Kasumi-1 (cell line): ENCODE measurements around the gene BBOX1.
A peak's percentile ranks its signal among the peaks of the same experiment; 100 is the strongest.
"Not testable (repeated sequence)": the region's sequence is repeated elsewhere in the genome, so short reads cannot be mapped to it uniquely, and the experiment has no call there.

ENCODE experiments used
- DNase-seq, 2 experiments: peaks; one replicate each; lab custom pipeline; 2025; lab: John Stamatoyannopoulos, UW

The BBOX1 gene, protein sequence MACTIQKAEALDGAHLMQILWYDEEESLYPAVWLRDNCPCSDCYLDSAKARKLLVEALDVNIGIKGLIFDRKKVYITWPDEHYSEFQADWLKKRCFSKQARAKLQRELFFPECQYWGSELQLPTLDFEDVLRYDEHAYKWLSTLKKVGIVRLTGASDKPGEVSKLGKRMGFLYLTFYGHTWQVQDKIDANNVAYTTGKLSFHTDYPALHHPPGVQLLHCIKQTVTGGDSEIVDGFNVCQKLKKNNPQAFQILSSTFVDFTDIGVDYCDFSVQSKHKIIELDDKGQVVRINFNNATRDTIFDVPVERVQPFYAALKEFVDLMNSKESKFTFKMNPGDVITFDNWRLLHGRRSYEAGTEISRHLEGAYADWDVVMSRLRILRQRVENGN

DNA sequence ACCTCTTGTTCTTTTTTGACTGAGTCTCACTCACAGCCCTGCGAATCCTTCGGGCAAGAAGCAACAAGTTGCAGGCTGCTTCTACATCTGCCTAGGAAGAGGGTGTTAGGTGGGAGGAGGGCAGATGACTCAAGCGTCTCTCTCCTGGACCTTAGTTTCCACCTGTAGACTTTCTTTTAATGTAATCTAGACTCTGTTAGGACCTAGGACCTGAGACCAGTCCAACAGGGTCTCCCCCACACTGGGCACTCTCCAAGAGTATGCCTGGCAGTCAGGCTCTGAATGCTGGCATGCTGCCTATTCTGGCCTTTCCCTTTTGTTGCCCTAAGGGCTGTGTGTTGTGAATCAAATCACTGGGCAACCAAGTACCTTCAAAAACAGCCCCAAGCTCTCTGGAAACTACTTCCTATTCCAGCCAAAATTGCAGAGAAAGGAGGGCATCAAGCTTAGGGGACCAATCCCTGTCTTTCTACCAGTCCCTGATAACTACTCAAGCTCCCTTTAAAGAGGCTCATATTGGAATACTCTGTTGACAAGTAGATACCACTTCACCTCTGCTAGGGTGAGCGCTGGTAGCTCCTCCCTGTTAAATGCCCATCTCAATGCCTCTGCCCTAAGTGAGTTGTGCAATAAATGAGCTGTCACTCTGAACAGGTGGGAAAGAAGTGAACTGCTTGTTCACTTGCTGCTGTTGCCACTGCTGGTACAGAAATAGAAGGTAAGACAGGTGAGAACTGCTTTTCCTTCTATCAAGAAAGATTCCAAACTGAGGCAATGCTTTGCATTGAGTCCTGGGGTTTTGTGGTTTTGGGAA, at the start of gene BBOX1:
Gene BBOX1 (plus strand): TSS at position 514 of the 814 bp plus-strand sequence. CDS start 14,616 bp downstream, outside the sequence.
- DNase-seq = no peak

DNA sequence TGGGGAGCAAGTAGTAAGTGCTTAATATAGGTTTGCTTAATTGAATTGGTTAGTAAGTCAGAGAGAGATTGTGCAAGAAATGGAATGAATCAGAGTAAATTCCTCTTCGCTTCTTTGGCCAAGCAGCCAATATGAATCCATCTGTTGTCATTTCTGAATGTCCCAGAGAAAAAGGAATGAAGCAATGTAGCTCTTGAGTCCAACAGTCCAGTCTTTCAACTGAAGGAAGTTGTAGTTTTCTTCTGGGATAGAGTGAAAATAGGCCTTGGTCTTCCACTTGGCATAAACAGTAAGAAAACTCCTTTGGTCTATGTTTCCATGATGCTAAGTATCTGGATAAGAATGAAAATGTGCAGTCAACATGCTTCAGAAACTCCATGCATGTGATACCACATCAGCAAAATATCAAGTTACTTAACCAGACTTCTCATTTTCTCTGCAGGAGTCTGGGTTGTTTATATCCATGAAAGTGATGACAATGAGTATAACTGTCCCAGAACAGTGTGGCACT, 48.5 kb upstream of the BBOX1 start:
- no peak for DNase-seq

DNA sequence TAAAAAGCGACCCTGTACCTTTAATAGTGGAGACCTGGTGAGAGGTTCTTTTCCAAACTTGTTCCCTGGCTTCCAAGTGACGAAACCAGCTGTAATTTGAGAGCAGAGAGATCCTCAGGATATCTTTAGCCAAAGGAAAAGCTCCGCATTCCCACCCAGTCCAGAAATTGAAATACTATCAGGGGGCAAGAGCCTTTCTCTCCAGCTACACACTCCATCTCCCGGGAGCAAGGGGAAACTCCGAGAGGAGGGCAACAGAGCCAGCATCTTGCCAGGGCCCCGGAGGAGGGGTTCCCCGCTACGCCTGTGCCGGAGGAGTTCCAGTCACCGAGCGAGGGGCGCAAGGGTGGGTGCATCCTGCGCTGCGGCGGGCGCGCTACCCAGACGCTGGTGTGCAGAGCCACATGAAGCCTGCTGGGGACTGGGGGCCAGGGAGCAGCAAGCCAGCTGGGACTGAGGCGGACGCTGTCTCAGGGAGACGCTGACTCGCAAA, 46.6 kb upstream of the BBOX1 start, which contains the start of gene FIBIN:
Gene FIBIN (plus strand): TSS at position 148 of the 493 bp plus-strand sequence. CDS start 415 bp downstream, outside the sequence.
- DNase-seq = no peak

DNA sequence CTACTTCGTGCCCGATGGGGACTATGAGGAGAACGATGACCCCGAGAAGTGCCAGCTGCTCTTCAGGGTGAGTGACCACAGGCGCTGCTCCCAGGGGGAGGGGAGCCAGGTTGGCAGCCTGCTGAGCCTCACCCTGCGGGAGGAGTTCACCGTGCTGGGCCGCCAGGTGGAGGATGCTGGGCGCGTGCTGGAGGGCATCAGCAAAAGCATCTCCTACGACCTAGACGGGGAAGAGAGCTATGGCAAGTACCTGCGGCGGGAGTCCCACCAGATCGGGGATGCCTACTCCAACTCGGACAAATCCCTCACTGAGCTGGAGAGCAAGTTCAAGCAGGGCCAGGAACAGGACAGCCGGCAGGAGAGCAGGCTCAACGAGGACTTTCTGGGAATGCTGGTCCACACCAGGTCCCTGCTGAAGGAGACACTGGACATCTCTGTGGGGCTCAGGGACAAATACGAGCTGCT, 46.0 kb upstream of the BBOX1 start:
- no peak for DNase-seq

DNA sequence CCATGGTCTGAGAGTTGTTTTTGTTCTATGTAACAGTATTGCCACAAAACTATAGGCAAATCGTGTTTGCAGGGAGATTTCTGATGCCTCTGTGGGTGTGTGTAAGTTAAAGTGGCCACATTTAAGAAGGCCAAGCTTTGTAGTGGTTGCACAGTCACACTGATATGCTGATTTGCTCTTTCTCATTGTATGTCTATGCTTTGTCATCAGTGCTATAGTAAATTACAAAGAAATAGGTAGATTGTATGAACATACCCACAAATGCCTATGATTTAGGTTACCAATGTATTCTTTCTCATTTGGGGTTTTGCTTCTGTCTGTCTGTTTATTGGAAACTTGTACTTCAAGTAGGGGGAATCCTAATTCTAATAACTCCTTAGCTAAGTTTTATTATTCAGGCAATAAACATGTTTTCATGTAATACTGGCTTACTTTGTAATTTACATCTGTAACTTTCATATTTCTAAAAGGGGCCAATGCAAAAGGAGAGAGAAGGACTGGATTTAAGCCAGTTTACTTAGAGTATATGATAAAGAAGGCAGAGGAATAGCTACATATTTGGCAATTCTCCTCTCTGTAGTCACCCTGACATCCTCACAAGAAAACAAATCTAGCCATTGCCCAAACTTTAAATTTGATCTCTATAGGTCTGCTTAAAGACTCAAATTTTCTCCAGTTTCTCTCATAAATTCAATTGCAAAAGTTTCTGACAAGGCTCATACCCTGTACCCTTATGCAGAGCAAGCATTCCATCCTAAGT, 44.7 kb upstream of the BBOX1 start:
- DNase-seq = no peak

DNA sequence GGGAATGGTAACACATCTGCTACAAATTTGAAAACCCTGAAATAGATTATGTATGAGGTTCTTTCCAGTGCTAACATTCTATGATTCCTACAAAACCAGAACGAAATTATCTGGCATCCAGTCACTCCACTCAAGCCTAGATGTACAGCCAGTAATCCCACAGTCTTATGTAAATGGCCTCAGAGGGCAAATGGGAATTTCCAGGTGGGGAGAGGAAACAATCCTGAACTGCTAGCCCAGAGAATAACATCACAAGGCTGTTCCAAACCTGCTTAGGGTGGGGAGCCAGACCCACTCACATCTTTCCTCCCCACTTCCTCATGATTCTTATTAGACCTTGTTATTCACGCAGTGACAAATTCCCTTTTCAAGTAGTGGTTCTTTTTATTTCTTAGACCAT, 43.2 kb upstream of the BBOX1 start:
- DNase-seq = no peak

DNA sequence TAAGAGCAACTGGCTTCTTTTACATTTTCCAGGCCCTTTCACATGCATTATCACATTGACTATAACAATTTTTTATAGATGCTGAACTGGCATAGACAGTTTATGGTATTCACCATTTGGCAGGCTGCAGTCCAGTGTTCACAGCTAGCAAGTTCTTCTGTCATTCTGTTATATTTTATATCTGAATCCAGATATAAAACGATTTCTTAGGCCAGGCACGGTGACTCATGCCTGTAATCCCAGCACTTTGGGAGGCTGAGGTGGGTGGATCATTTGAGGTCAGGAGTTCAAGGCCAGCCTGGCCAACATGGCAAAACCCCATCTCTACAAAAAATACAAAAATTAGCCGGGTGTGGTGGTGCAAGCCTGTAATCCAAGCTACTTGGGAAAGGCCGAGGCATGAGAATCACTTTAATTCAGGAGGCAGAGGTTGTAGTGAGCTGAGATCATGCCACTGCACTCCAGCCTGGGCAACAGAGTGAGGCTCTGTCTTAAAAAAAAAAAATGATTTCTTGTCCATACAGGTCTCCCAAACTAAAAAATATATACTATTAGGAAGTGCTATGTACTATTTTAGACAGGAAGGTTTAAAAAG, 39.4 kb upstream of the BBOX1 start:
- DNase-seq = not testable (repeated sequence)

DNA sequence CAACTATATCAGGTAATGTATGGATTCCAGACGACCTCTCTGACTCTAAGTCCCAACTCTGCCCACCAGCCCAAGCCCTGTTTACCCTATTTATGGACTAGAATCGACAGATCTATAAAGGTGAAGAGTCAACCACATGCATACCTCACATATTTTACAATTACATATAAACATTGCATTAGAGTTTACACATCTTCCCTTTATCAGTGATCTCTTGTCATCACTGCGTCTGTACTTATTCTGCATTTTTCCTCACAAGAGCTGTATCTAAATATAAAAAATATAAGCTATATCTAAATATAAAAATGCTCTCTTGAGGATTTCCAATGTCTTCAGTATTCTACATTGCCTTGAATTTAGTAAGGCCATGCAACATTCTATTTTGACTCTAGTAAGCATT, 38.2 kb upstream of the BBOX1 start:
- no peak for DNase-seq

DNA sequence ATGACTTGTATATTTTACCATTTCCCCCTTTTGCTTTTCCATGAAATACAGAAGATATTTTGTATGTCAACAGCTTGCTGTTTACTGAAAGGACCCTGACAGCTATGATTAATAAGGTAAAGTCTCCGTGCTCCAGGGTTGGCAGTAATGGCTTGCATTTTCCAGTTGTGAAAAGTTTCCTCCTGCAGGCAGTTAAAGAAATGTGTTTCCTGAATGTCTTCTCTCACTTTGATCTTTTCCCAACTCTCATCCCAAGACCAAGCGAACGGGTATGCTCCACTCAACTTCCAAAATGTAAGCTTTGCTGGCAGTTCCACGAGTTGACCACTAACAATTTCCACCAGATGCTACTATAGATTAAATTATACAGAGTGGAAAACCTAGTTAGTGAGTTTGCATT, 37.8 kb upstream of the BBOX1 start:
- no peak for DNase-seq

DNA sequence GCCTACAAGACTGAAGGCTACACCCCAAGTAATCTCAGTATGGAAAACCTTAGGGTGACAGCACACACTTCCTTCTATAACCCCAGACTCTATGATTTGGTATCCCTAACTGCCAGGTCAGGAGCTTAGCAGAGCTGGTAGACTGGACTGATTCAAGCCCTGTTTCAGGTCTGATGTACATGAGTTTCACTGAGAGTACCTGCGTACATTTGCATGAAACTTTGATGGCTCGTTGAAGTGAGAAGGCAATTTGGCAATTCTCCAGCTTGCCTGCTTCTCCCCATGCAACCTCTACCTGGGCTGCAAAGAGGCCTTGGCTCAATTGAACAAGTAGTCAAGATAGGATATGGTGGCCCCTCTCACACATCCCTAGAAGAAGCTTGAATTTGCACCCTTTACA, 36.5 kb upstream of the BBOX1 start:
- no peak for DNase-seq

DNA sequence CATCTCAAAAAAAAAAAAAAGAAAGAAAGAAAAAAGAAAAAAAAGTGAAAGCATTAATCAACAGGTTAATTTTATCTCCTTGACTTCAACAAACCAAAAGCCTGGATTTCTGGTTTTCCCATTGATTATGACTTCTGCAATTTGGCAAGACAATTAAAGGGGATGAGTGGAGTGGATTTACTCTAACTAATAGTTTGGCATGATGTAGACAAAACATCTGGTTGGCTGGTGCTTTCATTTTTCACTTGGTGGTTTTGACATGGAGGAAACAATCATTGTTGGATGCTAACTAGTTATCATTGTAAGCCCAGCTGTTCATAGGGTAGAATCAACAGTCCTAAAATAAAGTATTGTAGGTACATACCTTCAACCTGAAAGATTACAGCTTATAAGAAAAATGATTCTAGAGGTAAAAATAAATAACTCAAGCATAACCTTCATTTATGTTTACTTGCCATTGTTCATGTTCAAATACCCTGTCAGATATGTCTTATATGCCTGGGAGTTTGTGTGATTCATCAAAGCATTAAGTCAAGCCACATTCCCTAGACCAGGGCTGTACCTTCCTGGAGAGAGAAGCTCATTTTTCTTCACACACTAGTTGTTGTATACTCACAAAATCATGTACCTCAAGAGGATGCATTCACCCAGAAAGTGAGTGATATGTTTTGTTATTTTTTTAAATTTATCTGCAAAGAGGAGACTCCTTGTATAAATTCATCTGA, 31.6 kb upstream of the BBOX1 start:
- DNase-seq = no peak

DNA sequence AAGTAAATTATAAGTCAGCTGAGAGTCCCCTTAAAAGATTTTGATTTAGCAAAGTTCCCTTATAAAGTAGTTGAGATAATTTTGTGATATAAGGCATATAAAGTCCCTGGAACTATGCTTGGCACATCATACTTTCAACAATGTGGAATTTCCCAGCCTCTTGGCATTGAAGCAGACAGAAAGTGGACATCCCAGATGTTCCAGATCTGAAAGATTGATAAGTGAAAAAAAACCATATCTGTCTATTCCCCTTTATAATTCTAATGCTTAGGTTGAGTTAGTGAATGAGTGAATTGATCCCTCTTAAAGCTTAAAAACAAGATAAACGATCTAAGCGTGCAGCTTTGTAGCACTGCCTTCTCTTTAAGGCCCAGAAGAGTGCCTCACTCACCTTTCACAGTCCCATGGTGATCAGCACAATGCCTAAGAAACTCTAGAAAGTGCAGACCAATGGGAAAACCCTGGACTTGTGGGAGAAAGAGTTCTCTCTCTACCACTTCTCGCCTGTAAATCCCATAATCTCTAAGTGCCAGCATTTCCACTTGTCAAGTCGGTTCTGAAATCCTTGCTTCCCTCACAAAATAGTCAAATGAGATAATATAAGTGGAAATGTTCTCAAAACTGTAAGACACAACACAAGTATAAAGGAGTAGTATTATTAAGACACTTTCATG, 28.9 kb upstream of the BBOX1 start:
- DNase-seq = no peak

DNA sequence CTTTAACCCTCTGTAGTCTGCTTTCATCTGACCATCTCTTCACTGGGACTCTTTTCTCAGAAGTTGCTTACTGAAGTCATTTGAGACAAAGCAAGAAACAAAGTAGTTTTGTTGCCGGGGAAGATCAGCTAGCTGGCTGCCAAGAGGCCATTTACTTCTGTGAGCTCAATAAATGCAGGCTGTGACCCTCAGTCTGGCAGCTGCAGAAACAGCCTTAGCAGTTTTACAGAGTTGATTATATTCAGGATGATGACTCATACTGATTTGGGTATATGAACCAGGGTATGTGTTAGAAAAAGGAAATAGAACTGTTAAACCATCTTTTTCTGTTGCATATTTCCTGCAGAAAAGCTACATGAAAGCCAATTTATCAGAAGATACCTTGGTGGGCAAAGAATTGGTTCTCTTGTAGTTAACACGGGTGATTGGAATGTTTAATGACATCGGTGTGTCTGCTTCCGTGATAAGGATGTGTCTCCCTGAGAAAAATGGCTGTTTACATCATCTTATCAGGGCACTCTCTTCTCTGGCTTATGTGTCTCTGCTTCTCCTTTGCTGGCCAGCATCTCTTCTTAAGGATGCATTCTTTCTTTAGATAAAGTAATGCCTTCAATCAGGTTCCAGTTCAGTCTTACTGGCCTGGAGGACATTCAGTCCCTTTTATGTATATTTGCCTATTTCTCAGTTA, 28.2 kb upstream of the BBOX1 start:
- peak; percentile 55 to 66 for DNase-seq

DNA sequence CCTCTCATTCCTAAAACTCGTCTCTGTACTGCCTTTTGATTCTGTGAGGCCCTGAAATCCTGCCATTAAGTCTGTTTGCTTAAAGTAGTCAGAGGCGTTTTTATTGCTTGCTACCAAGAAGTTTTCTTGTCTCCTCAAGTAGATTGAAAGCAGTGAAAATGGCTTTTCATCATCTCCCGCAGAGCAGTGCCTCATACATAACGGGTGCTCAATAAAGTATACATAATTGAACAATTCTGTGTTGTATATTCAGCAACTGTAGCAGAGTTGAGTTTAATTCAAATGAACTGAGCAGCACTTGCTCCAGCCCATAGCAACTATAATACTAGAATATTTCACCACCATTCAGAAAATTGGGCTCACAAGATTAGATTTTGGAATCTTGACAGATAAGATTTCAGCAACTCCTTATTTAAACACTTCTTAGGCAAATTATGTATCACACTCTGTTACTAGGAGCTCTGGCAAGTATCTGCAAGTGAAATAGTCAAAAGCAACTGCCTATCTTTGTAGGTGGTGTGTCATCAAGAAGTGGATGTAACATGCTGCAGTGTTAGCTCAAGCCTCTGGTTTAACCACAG, 26.7 kb upstream of the BBOX1 start:
- DNase-seq = no peak

DNA sequence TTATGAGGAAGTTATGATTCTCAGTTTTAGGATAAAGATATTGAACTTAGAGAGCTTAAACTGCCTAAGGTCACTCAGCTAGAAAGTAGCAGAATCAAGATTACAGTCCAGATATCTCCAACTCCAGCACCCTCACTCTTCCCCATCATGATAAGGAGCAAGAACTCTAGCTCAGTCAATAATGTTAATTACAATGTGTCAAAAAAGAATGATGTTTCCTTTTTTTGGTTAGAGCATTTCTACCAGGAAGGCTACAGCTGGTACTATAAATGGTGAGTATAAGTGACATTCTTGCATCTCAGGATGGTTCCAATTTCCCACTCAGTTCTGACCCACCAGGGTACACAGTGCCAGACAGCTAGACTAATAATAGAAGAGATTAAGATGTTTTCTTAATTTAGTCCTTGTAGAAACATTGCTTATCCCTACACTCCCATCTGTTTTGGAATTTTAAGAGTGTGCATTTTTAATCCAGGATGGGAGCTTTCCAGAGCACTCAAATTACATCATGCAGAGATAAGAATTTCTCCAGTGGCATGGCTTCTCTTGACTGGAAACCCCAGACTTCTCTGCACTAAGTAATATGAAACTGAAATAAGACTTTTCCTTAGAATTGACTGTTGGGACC, 21.6 kb upstream of the BBOX1 start:
- DNase-seq = no peak

DNA sequence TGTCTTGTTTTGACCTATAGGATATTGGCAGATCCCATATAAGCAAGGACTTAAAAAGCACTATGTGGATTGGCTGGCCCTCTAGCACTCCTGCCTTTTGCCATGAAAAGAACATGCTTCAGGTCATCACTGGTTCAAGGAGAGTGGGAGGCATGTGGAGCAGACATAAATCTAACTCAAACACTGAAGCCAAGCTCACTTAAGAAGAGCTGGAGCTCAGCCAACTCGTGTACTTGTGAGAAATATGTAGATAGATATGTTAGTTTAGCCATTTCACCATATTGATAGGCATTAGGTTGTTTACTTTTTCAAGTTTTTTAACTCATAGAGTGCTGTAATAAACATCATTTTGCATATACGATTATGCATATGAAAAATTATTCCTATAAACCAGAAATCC, 19.9 kb upstream of the BBOX1 start:
- no peak for DNase-seq

DNA sequence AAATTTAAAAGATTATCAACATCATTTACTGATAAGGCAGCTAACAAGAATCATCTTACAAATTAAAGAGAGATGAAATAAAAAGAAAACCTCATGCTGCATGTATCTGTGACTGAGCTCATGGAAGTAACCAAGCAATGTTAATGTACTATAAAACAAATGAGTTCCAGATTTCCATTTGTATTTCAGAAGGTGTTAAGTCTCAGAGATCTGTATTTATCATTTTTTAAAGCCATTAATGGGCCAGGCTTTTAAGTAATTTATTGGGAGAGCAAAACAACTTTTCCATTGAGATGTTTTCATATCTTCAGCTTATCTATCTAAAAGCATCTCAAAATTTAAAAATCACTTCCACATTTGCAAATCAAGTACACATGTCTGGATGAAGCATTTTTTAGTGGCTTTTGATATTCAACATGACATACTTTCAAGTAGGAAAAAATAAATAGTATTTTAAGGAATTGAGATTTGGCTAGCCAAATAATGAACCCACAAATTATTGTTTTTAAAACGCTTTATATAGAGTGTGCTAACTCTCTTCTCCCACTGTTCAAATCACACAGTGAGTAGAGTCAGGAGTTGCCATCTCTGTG, 17.9 kb upstream of the BBOX1 start:
- no peak for DNase-seq

DNA sequence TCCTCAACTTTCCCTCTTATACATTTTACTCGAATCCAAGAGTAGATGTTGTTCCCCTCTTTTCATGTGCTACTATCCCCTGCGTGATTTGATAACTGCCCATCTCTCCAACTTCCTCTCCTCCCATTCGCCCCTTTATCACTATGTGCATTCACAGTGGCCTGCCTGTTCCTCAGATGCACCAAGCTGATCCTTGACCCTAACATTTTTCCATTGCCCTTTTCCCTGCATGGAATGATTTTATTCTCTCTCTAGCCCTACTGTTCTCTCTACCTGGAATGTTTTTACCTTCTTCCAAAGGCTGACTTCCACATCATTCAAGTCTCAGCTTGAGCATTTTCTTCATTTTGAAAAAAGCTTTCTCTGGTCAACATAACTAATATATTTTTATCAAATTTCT, 15.8 kb upstream of the BBOX1 start:
- DNase-seq = no peak
